Astrocyte (in vitro differentiated cells and primary cell): Measurements from ENCODE around the gene PTPRN2. TPM values are rescaled to one million over a fixed set of nuclear protein-coding genes. Genes with fewer than 3 reads are reported as not detected.

ENCODE experiments used
- DNase-seq: peaks from one replicate; pipeline ENCODE4 v3.0.0-alpha.2; 2010; ENCODE audit warnings: low read depth
- FAIRE-seq: peaks from 2 replicates; lab custom pipeline; 2011; peaks lifted over from hg19 to GRCh38; lab: Jason Lieb, UNC
- H2AFZ ChIP-seq: 2 replicates; pipeline ENCODE4 v1.6.0; 2012; ENCODE audit warnings: low read depth, low read length, inconsistent platforms
- H3K27ac ChIP-seq: 2 replicates; pipeline ENCODE4 v1.5.1; 2011; ENCODE audit warnings: low read depth, low read length, inconsistent platforms
- H3K27me3 ChIP-seq: 2 replicates; pipeline ENCODE4 v1.6.0; 2011; ENCODE audit warnings: low read length, inconsistent platforms; ENCODE audit not compliant: insufficient read depth
- H3K36me3 ChIP-seq: 2 replicates; pipeline ENCODE4 v1.5.1; 2011; ENCODE audit warnings: low read length, inconsistent platforms; ENCODE audit not compliant: insufficient read depth
- H3K4me1 ChIP-seq: 2 replicates; pipeline ENCODE4 v1.5.1; 2011; ENCODE audit warnings: low read length, inconsistent platforms; ENCODE audit not compliant: insufficient read depth
- H3K4me2 ChIP-seq: 2 replicates; pipeline ENCODE4 v1.6.0; 2012; ENCODE audit warnings: low read length, inconsistent platforms
- H3K4me3 ChIP-seq: 2 replicates; pipeline ENCODE4 v1.5.1; 2011; ENCODE audit warnings: low read depth, mild to moderate bottlenecking, low read length, inconsistent platforms; ENCODE audit not compliant: insufficient read depth
- H3K79me2 ChIP-seq: 2 replicates; pipeline ENCODE4 v1.6.0; 2012; ENCODE audit warnings: mild to moderate bottlenecking, low read length, inconsistent platforms; ENCODE audit not compliant: insufficient read depth
- H3K9ac ChIP-seq: 2 replicates; pipeline ENCODE4 v1.6.0; 2012; ENCODE audit warnings: mild to moderate bottlenecking, low read length, inconsistent platforms
- H3K9me3 ChIP-seq: 2 replicates; pipeline ENCODE4 v1.5.1; 2012; ENCODE audit warnings: low read depth, mild to moderate bottlenecking, low read length, inconsistent platforms; ENCODE audit not compliant: insufficient read depth
- H4K20me1 ChIP-seq: 2 replicates; pipeline ENCODE4 v1.6.0; 2012; ENCODE audit warnings: low read length, inconsistent platforms; ENCODE audit not compliant: insufficient read depth
- H3K27ac Mint-ChIP-seq: one replicate; pipeline ENCODE4 v1.8.0; 2021; ENCODE audit warnings: mild to moderate bottlenecking, mixed read lengths; ENCODE audit not compliant: unreplicated experiment
- H3K27me3 Mint-ChIP-seq: one replicate; pipeline ENCODE4 v1.8.0; 2021; ENCODE audit warnings: low read depth, mixed read lengths; ENCODE audit not compliant: unreplicated experiment
- H3K36me3 Mint-ChIP-seq: one replicate; pipeline ENCODE4 v1.8.0; 2021; ENCODE audit warnings: low read depth, mixed read lengths; ENCODE audit not compliant: unreplicated experiment
- H3K4me1 Mint-ChIP-seq: one replicate; pipeline ENCODE4 v1.8.0; 2021; ENCODE audit warnings: low read depth, mixed read lengths; ENCODE audit not compliant: unreplicated experiment
- H3K4me3 Mint-ChIP-seq: one replicate; pipeline ENCODE4 v1.8.0; 2021; ENCODE audit warnings: mild to moderate bottlenecking, moderate library complexity, mixed read lengths; ENCODE audit not compliant: unreplicated experiment
- H3K9me3 Mint-ChIP-seq: one replicate; pipeline ENCODE4 v1.8.0; 2021; ENCODE audit warnings: mild to moderate bottlenecking, mixed read lengths; ENCODE audit not compliant: unreplicated experiment
- CTCF ChIP-seq: IDR thresholded peaks from 2 replicates; pipeline ENCODE4 v1.5.1; 2011; ENCODE audit warnings: low read depth, mild to moderate bottlenecking, inconsistent platforms, low read length, moderate library complexity; ENCODE audit not compliant: insufficient read depth
- EZH2 ChIP-seq: IDR thresholded peaks from 2 replicates; pipeline ENCODE4 v1.6.1; 2012; ENCODE audit warnings: mild to moderate bottlenecking, low read length, inconsistent platforms; ENCODE audit not compliant: insufficient read depth
- total RNA-seq: library from RNA; stranded (reverse); gene quantifications from 2 replicates; pipeline ENCODE4 v1.2.1, GENCODE V29; 2021

Gene PTPRN2
- total RNA-seq, 1 donor from 2014 or later: 0.09 TPM

DNA sequence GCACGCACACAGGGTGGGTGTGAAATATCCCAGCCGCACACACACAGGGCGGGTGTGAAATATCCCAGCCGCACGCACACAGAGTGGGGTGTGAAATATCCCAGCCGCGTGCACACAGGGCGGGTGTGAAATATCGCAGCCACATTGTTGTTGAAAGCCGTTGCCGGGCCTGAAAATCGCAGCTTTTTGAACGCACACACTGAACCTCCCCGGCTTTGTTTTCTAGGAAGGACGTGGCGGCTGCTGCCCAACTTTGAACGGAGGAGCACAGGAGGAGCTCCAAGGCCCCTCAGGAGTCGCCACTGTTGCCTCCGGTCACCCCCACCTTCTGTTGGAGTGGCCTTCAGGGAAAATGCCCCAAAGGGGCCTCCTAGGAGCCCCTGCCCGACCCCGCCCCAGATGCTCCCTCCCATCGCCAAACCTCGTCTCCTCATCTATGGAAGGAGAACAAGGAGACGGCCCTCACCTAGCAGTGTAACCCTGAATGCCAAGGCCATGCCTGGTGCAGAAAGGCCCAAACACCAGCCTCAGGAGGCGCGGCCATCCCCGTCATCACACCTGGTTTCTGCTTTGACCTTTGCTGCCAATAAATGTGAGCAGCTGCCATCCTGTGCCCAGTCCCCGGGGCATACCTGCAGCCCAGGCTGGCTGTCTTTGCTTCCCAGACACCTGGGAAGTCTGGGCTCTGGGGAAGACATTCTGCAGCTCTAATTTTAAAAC, 318.6 kb downstream of the PTPRN2 start:
- FAIRE-seq (no peak), DNase-seq (no peak)
- Histone ChIP-seq H3K9me3 (peaks cover 7% of the 10 kb centered on the region), H3K4me3 (no peak overlapping the region), H3K36me3 (no peaks in the 10 kb centered on the region), H3K27me3 (no peaks in the 10 kb centered on the region), H3K79me2 (no peaks in the 10 kb centered on the region), H3K9ac (no peak overlapping the region), H3K27ac (no peak overlapping the region), H4K20me1 (no peaks in the 10 kb centered on the region), H2AFZ (no peak overlapping the region), H3K4me2 (no peak overlapping the region), H3K4me1 (no peaks in the 10 kb centered on the region)
- Mint-ChIP-seq H3K36me3 (no peaks in the 10 kb centered on the region), H3K27ac (no peak overlapping the region), H3K4me3 (no peak overlapping the region), H3K9me3 (peaks cover 17% of the 10 kb centered on the region), H3K4me1 (no peaks in the 10 kb centered on the region), H3K27me3 (no peaks in the 10 kb centered on the region)
- TF ChIP-seq EZH2 (no peak), CTCF (no peak)

DNA sequence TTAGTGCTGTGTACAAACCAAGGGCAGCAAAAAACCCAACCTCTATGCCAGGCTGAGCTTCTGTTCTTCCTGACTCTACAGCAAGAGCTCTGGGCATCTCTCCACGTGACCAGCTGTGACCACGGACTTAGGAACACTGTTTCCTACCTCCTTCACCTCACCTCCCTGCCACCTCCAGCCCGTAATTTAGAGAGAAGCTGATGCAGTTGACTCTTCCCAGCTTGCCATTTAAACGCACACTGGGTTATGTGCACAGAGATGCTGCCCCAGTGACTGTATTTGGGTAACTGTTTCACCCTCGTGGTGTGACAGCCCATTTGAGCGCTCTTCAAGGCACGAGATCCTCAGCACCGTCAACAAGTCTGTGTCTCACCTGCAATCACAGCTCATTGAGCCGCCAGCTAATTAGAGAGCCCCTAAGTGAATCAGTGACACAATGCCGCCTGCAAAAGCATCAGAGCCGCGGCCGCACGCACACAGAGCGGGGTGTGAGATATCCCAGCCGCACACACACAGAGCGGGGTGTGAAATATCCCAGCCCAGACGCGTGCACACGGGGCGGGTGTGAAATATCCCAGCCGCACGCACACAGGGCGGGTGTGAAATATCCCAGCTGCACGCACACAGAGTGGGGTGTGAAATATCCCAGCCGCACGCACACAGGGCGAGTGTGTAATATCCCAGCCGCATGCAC, 319.7 kb downstream of the PTPRN2 start:
- Histone ChIP-seq H2AFZ (no peak overlapping the region), H3K9ac (no peak overlapping the region), H3K36me3 (no peaks in the 10 kb centered on the region), H3K4me3 (no peak overlapping the region), H3K27me3 (no peaks in the 10 kb centered on the region), H3K4me1 (no peaks in the 10 kb centered on the region), H3K4me2 (no peak overlapping the region), H4K20me1 (no peaks in the 10 kb centered on the region), H3K27ac (no peak overlapping the region), H3K79me2 (no peaks in the 10 kb centered on the region), H3K9me3 (peaks cover 11% of the 10 kb centered on the region)
- FAIRE-seq (no peak), DNase-seq (no peak)
- peaks cover 17% of the 10 kb centered on the region for H3K9me3 Mint-ChIP-seq
- H3K4me3 Mint-ChIP-seq: no peak overlapping the region
- TF ChIP-seq CTCF (no peak), EZH2 (no peak)
- H3K27me3 Mint-ChIP-seq: no peaks in the 10 kb centered on the region
- H3K36me3 Mint-ChIP-seq: no peaks in the 10 kb centered on the region
- H3K4me1 Mint-ChIP-seq: no peaks in the 10 kb centered on the region
- H3K27ac Mint-ChIP-seq: no peak overlapping the region
